Fibroblast of mammary gland (primary cell): ENCODE data around the gene LITAFD.
A peak's percentile ranks its signal among the peaks of the same experiment; 100 is the strongest.

Experiments
- DNase-seq: peaks from one replicate; pipeline ENCODE4 v3.0.0-alpha.2; 2010; ENCODE audit warnings: low read depth
- H3K4me3 ChIP-seq: 2 replicates; pipeline ENCODE4 v1.5.1; 2011; ENCODE audit warnings: low read depth, mild to moderate bottlenecking, low read length, moderate library complexity; ENCODE audit not compliant: control insufficient read depth
- CTCF ChIP-seq: conservative IDR thresholded peaks from 2 replicates; pipeline ENCODE4 v1.5.1; 2011; ENCODE audit warnings: low read depth, low read length, inconsistent platforms; ENCODE audit not compliant: control insufficient read depth, insufficient read depth

The LITAFD gene

GRCh38 chr16:8886593-8887430 lies 4.7 kb downstream of the LITAFD start:
- no peak overlapping the region for H3K4me3 ChIP-seq
- DNase-seq, result no peak
- no peak for TF ChIP-seq CTCF

- TF ChIP-seq CTCF, result no peak
- DNase-seq, result no peak
- no peak overlapping the region for H3K4me3 ChIP-seq
These were observed 5.2 kb downstream of the LITAFD start for GRCh38 chr16:8887431-8887765.

GRCh38 chr16:8887952-8888560 lies 5.9 kb downstream of the LITAFD start:
- DNase-seq, result peak; percentile 83
- no peak overlapping the region for H3K4me3 ChIP-seq
- TF ChIP-seq CTCF, result no peak

GRCh38 chr16:8888951-8889892 lies 7.1 kb downstream of the LITAFD start:
- H3K4me3 ChIP-seq, result no peak overlapping the region
- DNase-seq, result no peak
- TF ChIP-seq CTCF, result no peak

GRCh38 chr16:8889893-8890548 lies 7.9 kb downstream of the LITAFD start:
- no peak overlapping the region for H3K4me3 ChIP-seq
- DNase-seq, result no peak
- TF ChIP-seq CTCF, result no peak

- DNase-seq, result no peak
- TF ChIP-seq CTCF, result no peak
- no peak overlapping the region for H3K4me3 ChIP-seq
These were observed 8.4 kb downstream of the LITAFD start for GRCh38 chr16:8890549-8890921.
